Tongue (tissue), 2 donors: Measurements from ENCODE around the gene EMC10. TPM values are rescaled to one million over a fixed set of nuclear protein-coding genes. Genes with fewer than 3 reads are reported as not detected.

ENCODE experiments used
- DNase-seq: peaks from one replicate; pipeline ENCODE4 v3.0.0-alpha.2; 2015
- total RNA-seq: library from RNA; depleted of rRNA; stranded (reverse); fragments of >200 nt; gene quantifications from one replicate; pipeline ENCODE4 v1.2.3, GENCODE V29; 2014

EMC10 gene
- total RNA-seq, 1 donor from 2014 or later, result 79.0 TPM

GRCh38 chr19:50498219-50499056 lies 22.1 kb downstream of the EMC10 start:
- no peak for DNase-seq

GRCh38 chr19:50500060-50500752 lies 23.9 kb downstream of the EMC10 start:
- DNase-seq, result peak; percentile 93

GRCh38 chr19:50500753-50501151 lies 24.4 kb downstream of the EMC10 start:
- peak; percentile 83 for DNase-seq

- DNase-seq, result no peak
These were observed 24.9 kb downstream of the EMC10 start for GRCh38 chr19:50501186-50501567.

GRCh38 chr19:50501568-50502475 lies 25.5 kb downstream of the EMC10 start:
- DNase-seq, result peak; percentile 84

GRCh38 chr19:50505856-50506611 lies 29.7 kb downstream of the EMC10 start:
- no peak for DNase-seq

- DNase-seq, result no peak
These were observed 30.4 kb downstream of the EMC10 start for GRCh38 chr19:50506700-50507099.

- no peak for DNase-seq
These were observed 31.1 kb downstream of the EMC10 start for GRCh38 chr19:50507376-50507775.

GRCh38 chr19:50508843-50509190 lies 32.5 kb downstream of the EMC10 start:
- DNase-seq, result no peak

- no peak for DNase-seq
These were observed 33.1 kb downstream of the EMC10 start for GRCh38 chr19:50509366-50509765.

GRCh38 chr19:50510121-50510670 lies 33.9 kb downstream of the EMC10 start:
- no peak for DNase-seq

GRCh38 chr19:50510700-50511068 lies 34.4 kb downstream of the EMC10 start:
- DNase-seq, result no peak

- DNase-seq, result peak; percentile 100
These were observed 34.9 kb downstream of the EMC10 start, which contains the start of gene JOSD2 for GRCh38 chr19:50511069-50511822. Gene JOSD2, minus strand, starts transcription at chr19:50511191. Its CDS starts 760 bp downstream, at chr19:50510431.

- DNase-seq, result no peak
These were observed 36.0 kb downstream of the EMC10 start for GRCh38 chr19:50512112-50512998.

- DNase-seq, result no peak
These were observed 36.9 kb downstream of the EMC10 start for GRCh38 chr19:50512999-50513745.

- DNase-seq, result no peak
These were observed 37.5 kb downstream of the EMC10 start, which contains the start of gene ASPDH for GRCh38 chr19:50513746-50514345. Gene ASPDH, minus strand, starts transcription at chr19:50513913. Its CDS starts 90 bp downstream, at chr19:50513823.

GRCh38 chr19:50514346-50515167 lies 38.2 kb downstream of the EMC10 start:
- DNase-seq, result no peak
